ENCODE data around the gene TAOK1. TPM values are rescaled to one million over a fixed set of nuclear protein-coding genes. Genes with fewer than 3 reads are reported as not detected.
A peak's percentile ranks its signal among the peaks of the same experiment; 100 is the strongest.

Gene TAOK1
- total RNA-seq, 3 donors from 2014 or later (not counting 1 experiment from before 2014, with no cell fraction given), result 55.4 to 76.9 (median 70.0) TPM

- no peaks in the 10 kb centered on the region for H3K27me3 ChIP-seq (ENCODE audit: control insufficient read depth, insufficient read depth, low read length)
- no peaks in the 10 kb centered on the region for H3K27me3 Mint-ChIP-seq (ENCODE audit: low read depth in 2 of 2)
- H3K4me1 Mint-ChIP-seq, result peaks cover 35 to 47% of the 10 kb centered on the region in 2 donors
- no peak for ATAC-seq
- H3K27ac ChIP-seq (ENCODE audit: low read length), result no peak overlapping the region
- intact Hi-C loops (cut with micrococcal nuclease), result no loop called here
- peak overlapping the region in 1 of 2 donors; percentile 54 for H3K27ac Mint-ChIP-seq
- H3K4me3 Mint-ChIP-seq, result no peak overlapping the region
- no peak for DNase-seq
- H3K36me3 ChIP-seq (ENCODE audit: control insufficient read depth, insufficient read depth, low read length), result no peaks in the 10 kb centered on the region
- H3K9me3 ChIP-seq (ENCODE audit: control insufficient read depth, insufficient read depth, low read length), result no peaks in the 10 kb centered on the region
- no peak for TF ChIP-seq CTCF (IDR thresholded peaks at IDR 0.05)
- no peaks in the 10 kb centered on the region for H3K4me1 ChIP-seq (ENCODE audit: control insufficient read depth, insufficient read depth, low read length)
- H3K4me3 ChIP-seq (ENCODE audit: low read length), result no peak overlapping the region
- H3K9me3 Mint-ChIP-seq, result no peaks in the 10 kb centered on the region
- no peaks in the 10 kb centered on the region for H3K36me3 Mint-ChIP-seq
Observed at GRCh38 chr17:29443041-29443739, 53.0 kb downstream of the TAOK1 start.

GRCh38 chr17:29444589-29444988 is 54.4 kb downstream of the TAOK1 start:
- H3K27ac Mint-ChIP-seq, result no peak overlapping the region
- no peak for TF ChIP-seq CTCF (IDR thresholded peaks at IDR 0.05)
- no peak overlapping the region for H3K4me3 Mint-ChIP-seq
- Histone ChIP-seq H3K4me1 (ENCODE audit: control insufficient read depth, insufficient read depth, low read length) (no peaks in the 10 kb centered on the region), H3K36me3 (ENCODE audit: control insufficient read depth, insufficient read depth, low read length) (no peaks in the 10 kb centered on the region), H3K27me3 (ENCODE audit: control insufficient read depth, insufficient read depth, low read length) (no peaks in the 10 kb centered on the region), H3K9me3 (ENCODE audit: control insufficient read depth, insufficient read depth, low read length) (no peaks in the 10 kb centered on the region), H3K27ac (ENCODE audit: low read length) (no peak overlapping the region), H3K4me3 (ENCODE audit: low read length) (no peak overlapping the region)
- H3K4me1 Mint-ChIP-seq, result peaks cover 38 to 54% of the 10 kb centered on the region in 2 donors
- intact Hi-C loops (cut with micrococcal nuclease), result no loop called here
- H3K36me3 Mint-ChIP-seq, result no peaks in the 10 kb centered on the region
- no peaks in the 10 kb centered on the region for H3K27me3 Mint-ChIP-seq (ENCODE audit: low read depth in 2 of 2)
- ATAC-seq (no peak), DNase-seq (no peak)
- H3K9me3 Mint-ChIP-seq, result no peaks in the 10 kb centered on the region

GRCh38 chr17:29445844-29446243 is 55.7 kb downstream of the TAOK1 start:
- H3K27me3 ChIP-seq (ENCODE audit: control insufficient read depth, insufficient read depth, low read length), result no peaks in the 10 kb centered on the region
- no peak overlapping the region for H3K4me3 Mint-ChIP-seq
- no peaks in the 10 kb centered on the region for H3K36me3 Mint-ChIP-seq
- H3K9me3 Mint-ChIP-seq, result no peaks in the 10 kb centered on the region
- no peak overlapping the region for H3K4me3 ChIP-seq (ENCODE audit: low read length)
- DNase-seq (no peak), ATAC-seq (no peak)
- peak overlapping the region; percentile 39 to 60 for H3K27ac Mint-ChIP-seq
- H3K4me1 ChIP-seq (ENCODE audit: control insufficient read depth, insufficient read depth, low read length), result no peaks in the 10 kb centered on the region
- no peaks in the 10 kb centered on the region for H3K36me3 ChIP-seq (ENCODE audit: control insufficient read depth, insufficient read depth, low read length)
- H3K27me3 Mint-ChIP-seq (ENCODE audit: low read depth in 2 of 2), result no peaks in the 10 kb centered on the region
- H3K27ac ChIP-seq (ENCODE audit: low read length), result no peak overlapping the region
- H3K4me1 Mint-ChIP-seq, result peaks cover 42 to 53% of the 10 kb centered on the region in 2 donors
- no peak for TF ChIP-seq CTCF (IDR thresholded peaks at IDR 0.05)
- intact Hi-C loops (cut with micrococcal nuclease), result no loop called here
- H3K9me3 ChIP-seq (ENCODE audit: control insufficient read depth, insufficient read depth, low read length), result no peaks in the 10 kb centered on the region
